Measurements from ENCODE around the gene TGFB1I1. TPM values are rescaled to one million over a fixed set of nuclear protein-coding genes. Genes with fewer than 3 reads are reported as not detected.
A peak's percentile ranks its signal among the peaks of the same experiment; 100 is the strongest.
"Not testable (repeated sequence)": the region's sequence is repeated elsewhere in the genome, so short reads cannot be mapped to it uniquely, and the experiment has no call there.

The TGFB1I1 gene
- total RNA-seq, 1 experiment from 2014 or later: 20.3 TPM

DNA sequence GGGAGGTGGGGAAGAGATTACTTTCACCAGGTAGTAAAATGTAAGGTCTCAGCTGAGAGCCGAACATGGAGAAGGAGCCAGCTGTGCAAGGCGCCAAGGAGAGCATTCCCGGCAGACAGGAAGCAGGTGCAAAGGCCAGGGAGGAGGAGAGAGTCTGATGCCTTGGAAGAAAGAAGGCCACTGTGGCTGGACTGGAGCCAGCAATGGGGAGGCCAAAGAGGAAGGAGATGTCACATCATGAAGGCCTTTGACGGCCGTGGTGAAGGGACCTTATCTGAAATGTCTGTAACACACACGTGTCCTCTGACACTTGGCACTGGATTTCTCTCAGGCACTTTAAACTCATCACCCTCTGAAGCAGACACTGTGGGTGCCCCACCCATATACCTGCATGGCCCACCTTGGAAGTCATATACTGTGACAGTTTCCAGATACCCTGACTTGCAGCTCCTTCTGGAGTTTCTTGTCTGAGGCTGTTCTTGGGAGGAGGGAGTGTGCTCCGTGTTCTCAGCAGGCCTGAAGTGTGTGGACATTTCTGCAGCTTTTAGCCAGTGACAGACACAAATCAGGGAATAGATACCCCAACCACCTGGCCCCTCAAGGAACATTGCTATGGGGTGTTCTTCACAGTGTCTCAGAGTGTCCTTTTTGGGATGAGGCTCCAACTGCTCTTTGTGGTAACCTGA, 9.0 kb downstream of the TGFB1I1 start:
- DNase-seq (ENCODE audit: low read depth): no peak
- in situ Hi-C loops (cut with HindIII; ENCODE audit: low pct_unique_long_range_greater_than_20kb, low sequenced_read_pairs): no loop called here

DNA sequence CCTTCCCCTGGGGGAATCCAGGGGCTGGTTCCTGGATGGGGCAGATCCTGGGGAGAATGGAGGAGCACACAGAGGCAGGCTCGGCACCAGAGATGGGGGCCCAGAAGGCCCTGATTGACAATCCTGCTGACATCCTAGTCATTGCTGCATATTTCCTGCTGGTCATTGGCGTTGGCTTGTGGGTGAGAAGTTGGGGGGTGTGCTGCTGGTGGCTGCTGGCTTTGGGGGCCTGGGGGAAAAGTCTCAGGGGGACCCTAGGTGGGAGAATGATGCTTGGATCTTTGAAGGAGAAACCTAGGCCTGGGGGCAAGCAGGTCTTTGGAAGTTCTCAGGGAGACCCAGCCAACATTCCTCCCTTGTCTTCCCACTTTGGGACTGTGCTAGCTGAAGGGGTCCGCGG, 11.1 kb downstream of the TGFB1I1 start, which contains the start of gene SLC5A2:
SLC5A2 (plus strand) TSS at position 43 of the 400 bp plus-strand sequence; CDS start at position 57, 14 bp downstream.
- no peak for DNase-seq (ENCODE audit: low read depth)
- in situ Hi-C loops (cut with HindIII; ENCODE audit: low pct_unique_long_range_greater_than_20kb, low sequenced_read_pairs): no loop called here

DNA sequence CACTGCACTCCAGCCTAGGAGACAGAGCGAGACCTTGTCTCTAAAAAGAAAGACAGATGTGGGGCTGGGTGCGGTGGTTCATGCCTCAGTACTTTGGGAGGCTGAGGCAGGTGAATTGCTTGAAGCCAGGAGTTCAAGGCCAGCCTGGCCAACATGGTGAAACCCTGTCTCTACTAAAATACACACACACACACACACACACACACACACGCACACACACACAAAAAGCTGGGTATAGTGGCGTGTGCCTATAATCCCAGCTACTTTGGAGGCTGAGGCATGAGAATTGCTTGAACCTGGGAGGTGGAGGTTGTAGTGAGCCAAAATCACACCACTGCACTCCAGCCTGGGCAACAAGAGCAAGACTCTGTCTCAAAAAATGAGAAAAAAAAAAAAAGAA, 12.1 kb downstream of the TGFB1I1 start:
- DNase-seq (ENCODE audit: low read depth); in situ Hi-C loops (cut with HindIII; ENCODE audit: low pct_unique_long_range_greater_than_20kb, low sequenced_read_pairs): not testable (repeated sequence)

DNA sequence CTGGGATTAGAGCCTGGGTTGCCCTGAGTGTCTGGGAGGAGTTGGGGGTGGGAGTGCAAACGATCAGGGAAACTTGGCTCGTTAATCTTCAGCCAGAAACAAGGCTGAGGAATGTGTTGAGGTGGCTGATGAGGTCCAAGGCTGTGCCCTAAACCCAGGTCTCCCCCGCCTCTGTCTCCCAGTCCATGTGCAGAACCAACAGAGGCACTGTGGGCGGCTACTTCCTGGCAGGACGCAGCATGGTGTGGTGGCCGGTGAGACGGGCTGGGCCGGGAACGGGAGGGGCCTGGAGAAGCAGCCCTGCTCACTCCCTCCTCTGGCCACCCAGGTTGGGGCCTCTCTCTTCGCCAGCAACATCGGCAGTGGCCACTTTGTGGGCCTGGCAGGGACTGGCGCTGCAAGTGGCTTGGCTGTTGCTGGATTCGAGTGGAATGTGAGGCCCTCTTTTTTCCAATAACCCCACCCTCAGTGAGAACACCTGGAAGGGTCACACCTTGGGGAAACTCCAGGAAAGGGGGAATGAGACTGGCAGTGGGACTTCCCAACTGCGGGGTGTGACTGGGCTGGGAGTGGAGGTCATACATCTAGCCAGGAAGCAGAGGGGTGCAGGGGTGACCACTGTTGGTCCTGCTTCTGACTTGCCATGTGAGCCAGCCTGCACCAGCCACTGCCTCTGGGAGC, 12.7 kb downstream of the TGFB1I1 start:
- DNase-seq (ENCODE audit: low read depth): peak; percentile 24
- in situ Hi-C loops (cut with HindIII; ENCODE audit: low pct_unique_long_range_greater_than_20kb, low sequenced_read_pairs): no loop called here

DNA sequence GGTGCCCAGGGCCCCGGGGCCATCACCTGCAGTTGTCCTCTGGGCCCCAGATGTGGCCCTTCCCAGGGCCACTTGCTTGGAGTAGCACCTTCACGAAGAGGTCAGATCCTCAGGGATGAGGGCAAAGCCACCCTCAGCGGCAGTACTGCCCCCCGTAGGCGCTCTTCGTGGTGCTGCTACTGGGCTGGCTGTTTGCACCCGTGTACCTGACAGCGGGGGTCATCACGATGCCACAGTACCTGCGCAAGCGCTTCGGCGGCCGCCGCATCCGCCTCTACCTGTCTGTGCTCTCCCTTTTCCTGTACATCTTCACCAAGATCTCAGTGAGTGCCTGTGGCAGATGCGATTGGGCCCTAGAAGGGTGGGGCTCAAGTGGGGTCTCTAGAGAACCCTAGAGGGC, 13.6 kb downstream of the TGFB1I1 start:
- no peak for DNase-seq (ENCODE audit: low read depth)
- in situ Hi-C loops (cut with HindIII; ENCODE audit: low pct_unique_long_range_greater_than_20kb, low sequenced_read_pairs): no loop called here

DNA sequence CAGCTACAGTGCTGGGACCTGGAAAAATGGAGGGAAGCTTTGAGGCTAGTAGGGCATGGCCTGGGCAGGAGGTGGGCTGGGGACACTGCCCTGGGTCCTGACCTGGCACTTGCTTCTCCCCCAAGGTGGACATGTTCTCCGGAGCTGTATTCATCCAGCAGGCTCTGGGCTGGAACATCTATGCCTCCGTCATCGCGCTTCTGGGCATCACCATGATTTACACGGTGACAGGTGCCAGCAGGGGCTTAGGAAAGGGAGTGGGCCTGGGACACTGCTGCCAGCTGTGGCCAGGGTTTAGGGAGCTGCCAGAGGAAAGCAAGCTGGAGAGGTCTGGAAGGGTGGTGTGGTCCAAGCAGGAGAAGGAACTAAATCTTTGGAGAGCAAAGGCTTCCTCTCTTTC, 14.1 kb downstream of the TGFB1I1 start:
- in situ Hi-C loops (cut with HindIII; ENCODE audit: low pct_unique_long_range_greater_than_20kb, low sequenced_read_pairs): no loop called here

DNA sequence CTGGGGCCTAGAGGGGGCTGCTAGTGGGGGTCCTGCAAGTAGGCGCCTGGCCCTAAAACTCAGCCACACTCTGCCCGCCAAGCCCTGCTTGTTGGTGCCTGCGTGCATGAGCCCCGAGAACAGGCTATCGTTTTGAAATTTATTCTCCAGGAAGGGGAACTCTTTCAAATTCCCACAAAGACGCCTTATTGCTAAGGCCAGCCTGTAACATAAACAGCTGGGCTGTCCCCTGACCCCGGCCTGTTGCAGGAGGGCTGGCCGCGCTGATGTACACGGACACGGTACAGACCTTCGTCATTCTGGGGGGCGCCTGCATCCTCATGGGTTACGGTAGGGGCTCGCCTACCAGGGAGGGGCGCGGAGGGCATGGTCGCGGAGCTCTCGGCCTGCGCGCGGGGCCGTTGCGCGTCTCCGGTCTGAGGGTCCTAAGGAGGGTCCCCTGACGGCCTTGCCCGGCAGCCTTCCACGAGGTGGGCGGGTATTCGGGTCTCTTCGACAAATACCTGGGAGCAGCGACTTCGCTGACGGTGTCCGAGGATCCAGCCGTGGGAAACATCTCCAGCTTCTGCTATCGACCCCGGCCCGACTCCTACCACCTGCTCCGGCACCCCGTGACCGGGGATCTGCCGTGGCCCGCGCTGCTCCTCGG, 15.2 kb downstream of the TGFB1I1 start:
- DNase-seq (ENCODE audit: low read depth): no peak
- in situ Hi-C loops (cut with HindIII; ENCODE audit: low pct_unique_long_range_greater_than_20kb, low sequenced_read_pairs): no loop called here

More for the DNA sequence above, 14.1 kb downstream of the TGFB1I1 start:
- no peak for DNase-seq (ENCODE audit: low read depth)

DNA sequence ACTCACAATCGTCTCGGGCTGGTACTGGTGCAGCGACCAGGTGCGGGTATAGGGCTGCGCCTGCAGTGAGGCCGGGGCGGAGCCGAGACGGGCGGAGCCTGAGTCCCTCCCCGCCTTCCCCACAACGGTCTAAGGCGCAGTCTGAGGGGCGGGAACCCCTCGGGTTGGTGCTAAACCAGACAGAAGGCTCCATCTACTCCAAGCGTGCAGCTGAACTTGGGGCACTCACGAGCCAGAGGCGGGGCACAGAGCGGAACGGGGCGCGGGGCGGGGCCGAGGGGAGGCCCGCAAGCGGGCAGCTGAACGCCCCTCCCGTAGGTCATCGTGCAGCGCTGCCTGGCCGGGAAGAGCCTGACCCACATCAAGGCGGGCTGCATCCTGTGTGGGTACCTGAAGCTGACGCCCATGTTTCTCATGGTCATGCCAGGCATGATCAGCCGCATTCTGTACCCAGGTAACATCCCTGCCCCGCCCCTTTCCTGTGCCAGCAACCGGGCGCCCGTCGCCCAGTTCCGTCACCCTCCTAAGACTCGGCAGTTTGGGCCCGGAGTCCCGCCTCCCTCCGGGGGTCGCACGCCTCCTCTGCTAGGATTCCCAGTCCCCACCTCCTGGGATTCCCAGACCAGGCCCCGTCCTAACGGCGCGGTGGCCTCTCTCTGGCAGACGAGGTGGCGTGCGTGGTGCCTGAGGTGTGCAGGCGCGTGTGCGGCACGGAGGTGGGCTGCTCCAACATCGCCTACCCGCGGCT, 15.9 kb downstream of the TGFB1I1 start:
- DNase-seq (ENCODE audit: low read depth): peak; percentile 57

DNA sequence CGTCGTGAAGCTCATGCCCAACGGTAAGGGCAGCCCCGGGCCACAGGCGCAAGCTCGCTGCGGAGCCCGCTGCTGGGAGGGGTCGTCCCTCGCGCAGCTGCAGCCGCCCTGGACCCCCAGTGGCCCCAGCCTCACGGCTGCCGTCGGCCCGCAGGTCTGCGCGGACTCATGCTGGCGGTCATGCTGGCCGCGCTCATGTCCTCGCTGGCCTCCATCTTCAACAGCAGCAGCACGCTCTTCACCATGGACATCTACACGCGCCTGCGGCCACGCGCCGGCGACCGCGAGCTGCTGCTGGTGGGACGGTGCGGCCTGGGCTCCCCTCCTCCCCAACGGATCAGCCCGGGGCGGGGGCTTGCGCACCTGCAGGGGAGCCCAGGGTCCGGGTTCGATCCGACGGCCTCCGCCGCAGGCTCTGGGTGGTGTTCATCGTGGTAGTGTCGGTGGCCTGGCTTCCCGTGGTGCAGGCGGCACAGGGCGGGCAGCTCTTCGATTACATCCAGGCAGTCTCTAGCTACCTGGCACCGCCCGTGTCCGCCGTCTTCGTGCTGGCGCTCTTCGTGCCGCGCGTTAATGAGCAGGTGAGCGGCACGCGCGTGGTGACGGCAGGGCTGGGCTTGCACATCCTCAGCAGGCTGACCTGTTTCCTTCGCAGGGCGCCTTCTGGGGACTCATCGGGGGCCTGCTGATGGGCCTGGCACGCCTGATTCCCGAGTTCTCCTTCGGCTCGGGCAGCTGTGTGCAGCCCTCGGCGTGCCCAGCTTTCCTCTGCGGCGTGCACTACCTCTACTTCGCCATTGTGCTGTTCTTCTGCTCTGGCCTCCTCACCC, 16.7 kb downstream of the TGFB1I1 start:
- in situ Hi-C loops (cut with HindIII; ENCODE audit: low pct_unique_long_range_greater_than_20kb, low sequenced_read_pairs): no loop called here
- DNase-seq (ENCODE audit: low read depth): no peak

More for the DNA sequence above, 15.9 kb downstream of the TGFB1I1 start:
- in situ Hi-C loops (cut with HindIII; ENCODE audit: low pct_unique_long_range_greater_than_20kb, low sequenced_read_pairs): no loop called here

DNA sequence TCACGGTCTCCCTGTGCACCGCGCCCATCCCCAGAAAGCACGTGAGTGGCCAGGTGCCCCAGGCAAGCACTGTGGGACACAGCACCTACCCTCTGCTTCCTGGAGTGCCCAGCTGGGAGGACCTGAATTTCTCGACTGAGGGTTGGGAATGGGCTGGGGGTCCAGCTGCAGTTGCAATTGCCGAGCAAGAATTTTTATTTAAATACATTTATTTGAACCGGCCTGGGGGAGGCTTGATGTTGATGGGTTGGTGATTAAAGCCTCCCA, 17.3 kb downstream of the TGFB1I1 start:
- in situ Hi-C loops (cut with HindIII; ENCODE audit: low pct_unique_long_range_greater_than_20kb, low sequenced_read_pairs): no loop called here
- no peak for DNase-seq (ENCODE audit: low read depth)

DNA sequence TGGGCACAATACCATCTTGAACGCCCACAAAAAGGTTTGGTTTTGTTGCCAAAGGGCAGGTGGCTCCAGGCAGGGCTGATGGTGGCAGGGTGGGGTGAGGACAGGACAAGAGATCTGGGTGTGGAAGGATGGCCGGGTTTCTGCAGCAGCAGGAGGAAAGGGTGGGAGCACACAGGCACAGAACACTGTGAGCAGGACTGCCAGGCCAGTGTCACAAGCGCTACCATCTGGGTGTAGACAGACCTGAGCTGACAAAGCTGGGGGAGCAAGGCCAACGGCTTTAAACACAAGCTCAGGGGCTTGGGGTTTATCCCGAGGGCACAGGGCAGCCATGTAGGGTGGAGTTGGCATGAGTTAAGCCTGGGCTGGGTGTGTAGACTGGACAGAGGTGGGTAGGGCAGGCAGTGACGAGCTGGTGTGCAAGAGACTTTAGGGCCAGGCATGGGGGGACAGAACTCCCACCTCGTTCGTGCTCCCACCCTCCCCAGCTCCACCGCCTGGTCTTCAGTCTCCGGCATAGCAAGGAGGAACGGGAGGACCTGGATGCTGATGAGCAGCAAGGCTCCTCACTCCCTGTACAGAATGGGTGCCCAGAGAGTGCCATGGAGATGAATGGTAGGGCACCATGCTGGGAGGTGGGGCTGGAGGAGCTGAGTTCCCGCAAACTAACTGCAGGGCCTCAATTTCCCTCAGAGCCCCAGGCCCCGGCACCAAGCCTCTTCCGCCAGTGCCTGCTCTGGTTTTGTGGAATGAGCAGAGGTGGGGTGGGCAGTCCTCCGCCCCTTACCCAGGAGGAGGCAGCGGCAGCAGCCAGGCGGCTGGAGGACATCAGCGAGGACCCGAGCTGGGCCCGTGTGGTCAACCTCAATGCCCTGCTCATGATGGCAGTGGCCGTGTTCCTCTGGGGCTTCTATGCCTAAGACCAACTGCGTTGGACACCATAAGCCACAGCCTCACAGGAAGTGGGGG, 17.9 kb downstream of the TGFB1I1 start:
- no peak for DNase-seq (ENCODE audit: low read depth)
- in situ Hi-C loops (cut with HindIII; ENCODE audit: low pct_unique_long_range_greater_than_20kb, low sequenced_read_pairs): no loop called here

DNA sequence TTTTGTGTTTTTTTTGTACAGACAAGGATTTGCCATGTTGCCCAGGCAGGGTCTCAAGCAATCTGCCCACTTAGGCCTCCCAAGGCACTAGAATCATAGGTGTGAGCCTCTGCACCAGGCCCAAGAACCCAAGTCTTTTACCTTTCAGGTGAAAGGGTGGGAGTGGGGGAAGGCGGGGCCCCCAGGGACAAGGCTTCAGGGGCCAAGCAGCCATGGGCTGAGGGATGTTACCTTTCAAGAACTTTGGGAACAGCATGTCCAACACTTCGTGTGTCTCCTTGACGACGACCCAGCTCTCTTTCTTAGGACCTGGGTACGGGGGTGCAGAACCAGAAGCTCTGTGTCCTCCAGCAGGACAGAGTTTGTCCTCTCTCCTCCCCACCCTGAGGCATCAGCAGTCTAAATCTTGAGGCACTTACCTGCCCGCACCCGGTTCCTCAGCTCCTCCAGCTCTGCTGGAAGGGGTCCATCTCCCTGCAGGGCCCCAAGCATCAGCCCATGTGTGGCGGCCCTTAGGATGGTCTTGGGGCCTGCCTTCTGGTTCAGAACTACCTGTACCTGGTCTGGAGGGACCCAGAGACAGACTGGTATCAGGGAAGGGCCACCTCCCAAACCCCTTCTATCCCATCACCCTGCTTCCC, 19.9 kb downstream of the TGFB1I1 start:
- DNase-seq (ENCODE audit: low read depth): no peak
- in situ Hi-C loops (cut with HindIII; ENCODE audit: low pct_unique_long_range_greater_than_20kb, low sequenced_read_pairs): no loop called here

DNA sequence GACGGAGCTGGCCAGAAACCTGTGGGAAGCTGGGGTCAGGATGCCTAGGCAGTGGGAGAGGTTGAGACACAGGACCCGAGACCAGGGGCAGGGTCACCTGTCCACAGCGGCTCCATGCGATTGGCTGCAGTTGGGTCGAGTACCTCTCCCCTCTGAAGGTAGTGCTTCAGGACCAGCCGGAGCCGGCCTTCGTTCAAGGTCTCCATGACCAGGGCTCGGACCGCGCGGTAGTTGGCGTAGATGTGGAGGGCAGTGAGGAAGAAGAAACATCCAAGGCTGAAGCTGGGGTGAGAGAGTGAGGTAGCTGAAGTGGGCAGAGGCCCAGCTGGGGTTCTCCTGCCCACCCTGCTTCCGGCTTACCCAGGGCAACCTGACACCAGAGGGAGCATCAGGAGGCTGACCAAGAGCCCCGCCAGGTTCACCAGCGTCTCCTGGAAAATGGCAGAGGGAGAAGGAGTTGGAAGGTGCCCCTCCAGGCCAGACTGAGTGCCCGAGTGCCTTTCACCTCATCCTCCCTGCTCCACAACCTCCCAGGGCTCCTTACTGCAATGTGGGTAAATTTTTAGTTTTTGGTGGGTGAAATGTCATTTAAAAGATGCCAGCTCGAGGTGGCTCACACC, 21.7 kb downstream of the TGFB1I1 start:
- no peak for DNase-seq (ENCODE audit: low read depth)
- in situ Hi-C loops (cut with HindIII; ENCODE audit: low pct_unique_long_range_greater_than_20kb, low sequenced_read_pairs): no loop called here

DNA sequence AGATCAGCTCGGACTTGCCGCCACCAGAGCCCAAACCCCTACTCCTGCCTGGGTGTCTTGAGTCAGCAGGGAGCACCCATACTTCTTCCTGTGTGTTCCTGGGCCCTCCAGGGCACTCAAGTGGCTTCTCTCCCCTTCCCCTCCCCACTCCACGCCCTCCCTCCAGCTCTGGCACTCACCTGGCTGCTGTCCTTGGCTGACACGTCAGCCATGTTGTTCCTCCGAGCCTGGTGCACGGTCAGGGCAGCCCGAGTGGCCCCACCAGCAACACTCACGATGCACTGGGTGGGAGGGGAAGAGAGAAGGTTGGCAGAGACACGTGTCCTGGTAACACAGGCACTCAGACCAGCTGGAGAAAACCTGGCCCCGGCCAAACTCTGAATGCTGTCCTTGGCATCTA, 24.7 kb downstream of the TGFB1I1 start:
- in situ Hi-C loops (cut with HindIII; ENCODE audit: low pct_unique_long_range_greater_than_20kb, low sequenced_read_pairs): no loop called here
- DNase-seq (ENCODE audit: low read depth): no peak

DNA sequence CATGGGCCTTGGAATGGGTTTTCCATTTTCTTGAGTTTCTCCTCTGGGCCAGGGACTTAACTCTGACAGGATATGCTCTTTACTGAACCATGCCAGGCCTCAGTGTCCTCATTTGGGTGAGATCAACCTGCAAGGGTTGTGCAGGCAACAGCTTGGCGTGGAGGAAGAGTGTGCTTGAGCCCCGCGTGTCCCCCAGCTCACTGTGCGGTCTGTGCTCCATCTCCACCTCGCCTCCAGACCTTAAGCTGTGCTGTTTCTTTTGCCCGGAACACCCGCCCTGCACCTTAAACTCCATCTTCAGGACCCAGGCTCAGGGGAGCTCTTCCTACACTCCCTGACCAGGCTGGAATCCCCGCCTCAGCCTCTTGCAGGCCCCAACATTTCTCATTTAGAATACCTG, 26.5 kb downstream of the TGFB1I1 start:
- in situ Hi-C loops (cut with HindIII; ENCODE audit: low pct_unique_long_range_greater_than_20kb, low sequenced_read_pairs): no loop called here

DNA sequence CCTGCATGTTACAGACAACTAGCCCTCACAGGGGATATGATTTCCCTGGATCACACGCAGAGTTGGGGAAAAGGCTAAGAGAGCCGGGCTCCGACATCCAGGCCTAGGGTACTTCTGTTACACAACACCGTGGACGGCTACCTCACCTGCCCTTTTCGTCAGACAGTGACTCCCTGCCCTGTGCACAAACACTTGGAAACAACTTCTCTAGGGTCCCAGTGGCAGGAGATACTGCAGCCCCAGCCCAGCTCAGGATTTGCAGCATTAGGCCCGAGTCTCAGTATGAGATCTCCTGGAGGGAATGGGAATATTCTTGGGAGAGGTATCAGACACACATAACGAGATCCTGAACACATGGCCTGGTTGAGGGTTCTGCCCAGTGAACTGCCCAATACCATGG, 28.0 kb downstream of the TGFB1I1 start:
- in situ Hi-C loops (cut with HindIII; ENCODE audit: low pct_unique_long_range_greater_than_20kb, low sequenced_read_pairs): no loop called here
- DNase-seq (ENCODE audit: low read depth): no peak

More for the DNA sequence above, 26.5 kb downstream of the TGFB1I1 start:
- no peak for DNase-seq (ENCODE audit: low read depth)
